ENCODE results near the gene LCNL1. TPM values are rescaled to one million over a fixed set of nuclear protein-coding genes. Genes with fewer than 3 reads are reported as not detected.
A peak's percentile ranks its signal among the peaks of the same experiment; 100 is the strongest.

LCNL1 gene
- total RNA-seq, 1 experiment from 2014 or later: not detected

- H3K27me3 Mint-ChIP-seq (ENCODE audit: insufficient read depth, unreplicated experiment): no peaks in the 10 kb centered on the region
- POLR2A ChIA-PET: interaction anchor here (0.8 to 1.7 kb wide), 9 partner anchors 43 to 137 kb away, joined by 3 to 10 read pairs (median 5); partner anchors contain the start of genes EDF1, PAXX and TRAF2
- TF ChIP-seq CTCF (IDR thresholded peaks at IDR 0.05; ENCODE audit: unreplicated experiment): peak; percentile 91
These were observed 38.1 kb upstream of the LCNL1 start, which contains the start of the genes C8G and FBXW5 for GRCh38 chr9:136944519-136945332. TSS of gene C8G (plus strand) at chr9:136945243. CDS start at chr9:136945321, 78 bp downstream. TSS of gene FBXW5 (minus strand) at chr9:136944738. CDS start at chr9:136944083, 655 bp downstream.

GRCh38 chr9:136945333-136946227 lies 37.2 kb upstream of the LCNL1 start:
- Mint-ChIP-seq H3K36me3 (ENCODE audit: insufficient read depth, unreplicated experiment) (peaks cover 20% of the 10 kb centered on the region), H3K27ac (ENCODE audit: low read depth, unreplicated experiment) (no peak overlapping the region)
- intact Hi-C loops (cut with micrococcal nuclease): loop anchor here (10.0 kb wide), 1 partner anchor 101 kb away; the partner anchor contains the start of genes AJM1 and PHPT1

More at GRCh38 chr9:136944519-136945332, 38.1 kb upstream of the LCNL1 start, which contains the start of the genes C8G and FBXW5:
- peak; percentile 93 for DNase-seq (ENCODE audit: unreplicated experiment)
- Mint-ChIP-seq H3K27ac (ENCODE audit: low read depth, unreplicated experiment) (peak within 1 kb of the TSS; percentile 69), H3K4me3 (ENCODE audit: unreplicated experiment) (peak within 1 kb of the TSS; percentile 70), H3K4me1 (ENCODE audit: insufficient read depth, unreplicated experiment) (no peaks in the 10 kb centered on the region), H3K9me3 (ENCODE audit: unreplicated experiment) (no peaks in the 10 kb centered on the region), H3K36me3 (ENCODE audit: insufficient read depth, unreplicated experiment) (peaks cover 27% of the 10 kb centered on the region)
- CTCF ChIA-PET: interaction anchor here (0.6 to 1.2 kb wide), 11 partner anchors 52 to 365 kb away, joined by 3 to 5 read pairs (median 3); partner anchors contain the start of gene CLIC3
- intact Hi-C loops (cut with micrococcal nuclease): loop anchor here (10.0 kb wide), 1 partner anchor 100 kb away; the partner anchor contains the start of genes AJM1 and PHPT1
- no TSS peak for BruUV-seq (replicated peaks)

GRCh38 chr9:136946228-136947027 lies 36.4 kb upstream of the LCNL1 start:
- Mint-ChIP-seq H3K27ac (ENCODE audit: low read depth, unreplicated experiment) (no peak overlapping the region), H3K9me3 (ENCODE audit: unreplicated experiment) (no peaks in the 10 kb centered on the region), H3K4me3 (ENCODE audit: unreplicated experiment) (no peak overlapping the region), H3K36me3 (ENCODE audit: insufficient read depth, unreplicated experiment) (peaks cover 13% of the 10 kb centered on the region), H3K4me1 (ENCODE audit: insufficient read depth, unreplicated experiment) (no peaks in the 10 kb centered on the region), H3K27me3 (ENCODE audit: insufficient read depth, unreplicated experiment) (no peaks in the 10 kb centered on the region)
- ChIA-PET POLR2A (no interaction called here), CTCF (interaction anchor here (0.5 to 2.2 kb wide), 7 partner anchors 50 to 381 kb away, joined by 3 to 27 read pairs (median 3); partner anchors contain the start of genes ABCA2 and CLIC3)
- DNase-seq (ENCODE audit: unreplicated experiment): no peak
- no peak for TF ChIP-seq CTCF (IDR thresholded peaks at IDR 0.05; ENCODE audit: unreplicated experiment)
- intact Hi-C loops (cut with micrococcal nuclease): loop anchor here (10.0 kb wide), 1 partner anchor 102 kb away; the partner anchor contains the start of genes AJM1 and PHPT1
- no TSS peak for BruUV-seq (replicated peaks)

More at GRCh38 chr9:136945333-136946227, 37.2 kb upstream of the LCNL1 start:
- BruUV-seq (replicated peaks): no TSS peak
- Mint-ChIP-seq H3K4me1 (ENCODE audit: insufficient read depth, unreplicated experiment) (no peaks in the 10 kb centered on the region), H3K4me3 (ENCODE audit: unreplicated experiment) (no peak overlapping the region), H3K27me3 (ENCODE audit: insufficient read depth, unreplicated experiment) (no peaks in the 10 kb centered on the region), H3K9me3 (ENCODE audit: unreplicated experiment) (no peaks in the 10 kb centered on the region)
- ChIA-PET POLR2A (no interaction called here), CTCF (interaction anchor here (0.5 to 1.2 kb wide), 8 partner anchors 51 to 380 kb away, joined by 3 to 5 read pairs (median 3); partner anchors contain the start of gene CLIC3)
- no peak for DNase-seq (ENCODE audit: unreplicated experiment)
- TF ChIP-seq CTCF (IDR thresholded peaks at IDR 0.05; ENCODE audit: unreplicated experiment): no peak
